Activated naive CD4-positive, alpha-beta T cell treated with anti-CD3 and anti-CD28 coated beads, Interleukin-2, amount 10 ng/mL, durations not matched to agents 7 days and 5 days (primary cell): ENCODE measurements around the gene VPS8.

ENCODE experiments used
- CTCF ChIA-PET: fragments of 350-600 bp; sonication (Branson Sonifier 250); formaldehyde crosslinking; loops from one replicate; lab custom pipeline; 2021; ENCODE audit warnings: antibody characterized with exemption; lab: Charles Lee
- DNase-seq: peaks from one replicate; pipeline ENCODE4 v3.0.0-alpha.2; 2020
- H3K27ac Mint-ChIP-seq: one replicate; pipeline ENCODE4 v1.8.0; 2021; ENCODE audit warnings: mild to moderate bottlenecking, moderate library complexity, mixed read lengths
- H3K27me3 Mint-ChIP-seq: one replicate; pipeline ENCODE4 v1.8.0; 2021; ENCODE audit warnings: mild to moderate bottlenecking, mixed read lengths
- H3K36me3 Mint-ChIP-seq: one replicate; pipeline ENCODE4 v1.8.0; 2021; ENCODE audit warnings: mixed read lengths
- H3K4me1 Mint-ChIP-seq: one replicate; pipeline ENCODE4 v1.8.0; 2021; ENCODE audit warnings: mixed read lengths
- H3K4me3 Mint-ChIP-seq: one replicate; pipeline ENCODE4 v1.8.0; 2021; ENCODE audit warnings: mild to moderate bottlenecking, moderate library complexity, mixed read lengths
- H3K9me3 Mint-ChIP-seq: one replicate; pipeline ENCODE4 v1.8.0; 2021; ENCODE audit warnings: mixed read lengths

The VPS8 gene

GRCh38 chr3:185051801-185052200 lies 239.8 kb downstream of the VPS8 start:
- CTCF ChIA-PET = interaction anchor here (0.5 kb wide), 1 partner anchor 21 kb away, joined by 3 read pairs; no protein-coding TSS in a partner anchor
- H3K27ac Mint-ChIP-seq = no peak overlapping the region
- no peaks in the 10 kb centered on the region for H3K4me1 Mint-ChIP-seq

GRCh38 chr3:185052631-185053030 lies 240.7 kb downstream of the VPS8 start:
- Mint-ChIP-seq H3K4me1 (no peaks in the 10 kb centered on the region), H3K36me3 (peaks cover 75% of the 10 kb centered on the region), H3K4me3 (no peak overlapping the region), H3K27me3 (no peaks in the 10 kb centered on the region), H3K27ac (no peak overlapping the region), H3K9me3 (peaks cover 9% of the 10 kb centered on the region)
- CTCF ChIA-PET = no interaction called here
- no peak for DNase-seq

More at GRCh38 chr3:185051801-185052200, 239.8 kb downstream of the VPS8 start:
- H3K9me3 Mint-ChIP-seq = peaks cover 3% of the 10 kb centered on the region
- H3K27me3 Mint-ChIP-seq = no peaks in the 10 kb centered on the region
- H3K4me3 Mint-ChIP-seq = no peak overlapping the region
- no peak for DNase-seq
- H3K36me3 Mint-ChIP-seq = peaks cover 74% of the 10 kb centered on the region

GRCh38 chr3:185056908-185057307 lies 244.9 kb downstream of the VPS8 start:
- Mint-ChIP-seq H3K27ac (no peak overlapping the region), H3K36me3 (peaks cover 39% of the 10 kb centered on the region), H3K9me3 (peaks cover 25% of the 10 kb centered on the region), H3K4me3 (no peak overlapping the region), H3K27me3 (no peaks in the 10 kb centered on the region), H3K4me1 (no peaks in the 10 kb centered on the region)
- DNase-seq = no peak
- CTCF ChIA-PET = no interaction called here

- H3K27ac Mint-ChIP-seq = no peak overlapping the region
- DNase-seq = no peak
- no peak overlapping the region for H3K4me3 Mint-ChIP-seq
- no peaks in the 10 kb centered on the region for H3K27me3 Mint-ChIP-seq
- peaks cover 30% of the 10 kb centered on the region for H3K36me3 Mint-ChIP-seq
- CTCF ChIA-PET = no interaction called here
- H3K4me1 Mint-ChIP-seq = no peaks in the 10 kb centered on the region
- H3K9me3 Mint-ChIP-seq = peaks cover 25% of the 10 kb centered on the region
Measured at GRCh38 chr3:185057829-185058228, 245.9 kb downstream of the VPS8 start.

GRCh38 chr3:185058796-185059195 lies 246.8 kb downstream of the VPS8 start:
- peaks cover 23% of the 10 kb centered on the region for H3K36me3 Mint-ChIP-seq
- no peak for DNase-seq
- CTCF ChIA-PET = no interaction called here
- H3K27me3 Mint-ChIP-seq = no peaks in the 10 kb centered on the region
- H3K27ac Mint-ChIP-seq = no peak overlapping the region
- no peak overlapping the region for H3K4me3 Mint-ChIP-seq
- no peaks in the 10 kb centered on the region for H3K4me1 Mint-ChIP-seq
- peaks cover 25% of the 10 kb centered on the region for H3K9me3 Mint-ChIP-seq

GRCh38 chr3:185059766-185060165 lies 247.8 kb downstream of the VPS8 start:
- Mint-ChIP-seq H3K4me1 (no peaks in the 10 kb centered on the region), H3K4me3 (no peak overlapping the region), H3K36me3 (peaks cover 14% of the 10 kb centered on the region), H3K27me3 (no peaks in the 10 kb centered on the region), H3K9me3 (peaks cover 25% of the 10 kb centered on the region), H3K27ac (no peak overlapping the region)
- no peak for DNase-seq
- CTCF ChIA-PET = no interaction called here

GRCh38 chr3:185060655-185061054 lies 248.7 kb downstream of the VPS8 start:
- Mint-ChIP-seq H3K4me3 (no peak overlapping the region), H3K4me1 (no peaks in the 10 kb centered on the region), H3K36me3 (peaks cover 8% of the 10 kb centered on the region), H3K9me3 (peaks cover 24% of the 10 kb centered on the region), H3K27me3 (no peaks in the 10 kb centered on the region), H3K27ac (no peak overlapping the region)
- CTCF ChIA-PET = no interaction called here
- no peak for DNase-seq

- Mint-ChIP-seq H3K9me3 (peaks cover 18% of the 10 kb centered on the region), H3K27ac (no peak overlapping the region), H3K27me3 (no peaks in the 10 kb centered on the region), H3K4me1 (no peaks in the 10 kb centered on the region), H3K4me3 (no peak overlapping the region), H3K36me3 (no peaks in the 10 kb centered on the region)
- CTCF ChIA-PET = no interaction called here
- no peak for DNase-seq
Measured at GRCh38 chr3:185062191-185062590, 250.2 kb downstream of the VPS8 start.

- no peaks in the 10 kb centered on the region for H3K36me3 Mint-ChIP-seq
- CTCF ChIA-PET = no interaction called here
- H3K27ac Mint-ChIP-seq = no peak overlapping the region
- H3K27me3 Mint-ChIP-seq = no peaks in the 10 kb centered on the region
- H3K4me1 Mint-ChIP-seq = no peaks in the 10 kb centered on the region
- peaks cover 13% of the 10 kb centered on the region for H3K9me3 Mint-ChIP-seq
- no peak for DNase-seq
- H3K4me3 Mint-ChIP-seq = no peak overlapping the region
Measured at GRCh38 chr3:185063431-185063830, 251.5 kb downstream of the VPS8 start.

GRCh38 chr3:185065059-185065458 lies 253.1 kb downstream of the VPS8 start:
- Mint-ChIP-seq H3K27me3 (no peaks in the 10 kb centered on the region), H3K27ac (no peak overlapping the region), H3K4me3 (no peak overlapping the region), H3K9me3 (peaks cover 9% of the 10 kb centered on the region), H3K4me1 (no peaks in the 10 kb centered on the region), H3K36me3 (no peaks in the 10 kb centered on the region)
- CTCF ChIA-PET = no interaction called here
- DNase-seq = no peak

GRCh38 chr3:185066251-185066650 lies 254.3 kb downstream of the VPS8 start:
- no peak for DNase-seq
- CTCF ChIA-PET = no interaction called here
- Mint-ChIP-seq H3K4me3 (no peak overlapping the region), H3K4me1 (no peaks in the 10 kb centered on the region), H3K36me3 (no peaks in the 10 kb centered on the region), H3K27me3 (no peaks in the 10 kb centered on the region), H3K27ac (no peak overlapping the region), H3K9me3 (peaks cover 3% of the 10 kb centered on the region)

GRCh38 chr3:185067173-185067572 lies 255.2 kb downstream of the VPS8 start:
- Mint-ChIP-seq H3K27ac (no peak overlapping the region), H3K9me3 (no peaks in the 10 kb centered on the region), H3K27me3 (no peaks in the 10 kb centered on the region), H3K36me3 (no peaks in the 10 kb centered on the region), H3K4me1 (no peaks in the 10 kb centered on the region), H3K4me3 (no peak overlapping the region)
- CTCF ChIA-PET = no interaction called here
- DNase-seq = no peak

- no peak for DNase-seq
- H3K36me3 Mint-ChIP-seq = no peaks in the 10 kb centered on the region
- no peak overlapping the region for H3K27ac Mint-ChIP-seq
- no peak overlapping the region for H3K4me3 Mint-ChIP-seq
- CTCF ChIA-PET = interaction anchor here (0.6 kb wide), 1 partner anchor 157 kb away, joined by 3 read pairs; no protein-coding TSS in a partner anchor
- H3K9me3 Mint-ChIP-seq = no peaks in the 10 kb centered on the region
- H3K27me3 Mint-ChIP-seq = no peaks in the 10 kb centered on the region
- H3K4me1 Mint-ChIP-seq = no peaks in the 10 kb centered on the region
Measured at GRCh38 chr3:185069037-185070030, 257.4 kb downstream of the VPS8 start.

GRCh38 chr3:185070491-185071286 lies 258.7 kb downstream of the VPS8 start:
- DNase-seq = no peak
- no peaks in the 10 kb centered on the region for H3K27me3 Mint-ChIP-seq
- no peak overlapping the region for H3K4me3 Mint-ChIP-seq
- H3K9me3 Mint-ChIP-seq = no peaks in the 10 kb centered on the region
- no peaks in the 10 kb centered on the region for H3K4me1 Mint-ChIP-seq
- H3K36me3 Mint-ChIP-seq = no peaks in the 10 kb centered on the region
- CTCF ChIA-PET = no interaction called here
- H3K27ac Mint-ChIP-seq = no peak overlapping the region
